ENCODE results near the gene SPAG4. TPM values are rescaled to one million over a fixed set of nuclear protein-coding genes. Genes with fewer than 3 reads are reported as not detected.

Gene SPAG4
- total RNA-seq, 1 donor from 2014 or later, result 1.2 TPM

GRCh38 chr20:35653893-35654292, 38.3 kb downstream of the SPAG4 start:
- no peak for DNase-seq (ENCODE audit: low read depth)

DNA sequence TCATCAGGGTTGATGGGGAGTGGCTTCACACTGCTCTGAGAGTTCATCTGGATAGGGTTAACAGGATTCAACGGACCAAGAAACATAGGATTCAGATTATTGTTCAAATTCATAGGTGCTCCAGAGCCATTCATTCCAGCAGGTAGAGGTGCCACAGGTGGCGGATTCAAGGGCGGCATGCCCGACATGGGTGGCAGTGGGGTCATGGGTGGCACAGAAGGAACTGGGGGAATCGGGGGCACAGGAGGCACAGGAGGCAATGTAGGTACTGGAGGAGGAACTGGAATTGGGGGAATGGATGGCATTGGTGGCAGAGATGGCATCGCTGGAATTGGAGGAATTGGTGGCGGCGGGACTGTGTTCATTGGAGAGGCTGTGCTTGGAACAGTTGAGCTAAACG, 38.8 kb downstream of the SPAG4 start:
- DNase-seq (ENCODE audit: low read depth), result no peak

DNA sequence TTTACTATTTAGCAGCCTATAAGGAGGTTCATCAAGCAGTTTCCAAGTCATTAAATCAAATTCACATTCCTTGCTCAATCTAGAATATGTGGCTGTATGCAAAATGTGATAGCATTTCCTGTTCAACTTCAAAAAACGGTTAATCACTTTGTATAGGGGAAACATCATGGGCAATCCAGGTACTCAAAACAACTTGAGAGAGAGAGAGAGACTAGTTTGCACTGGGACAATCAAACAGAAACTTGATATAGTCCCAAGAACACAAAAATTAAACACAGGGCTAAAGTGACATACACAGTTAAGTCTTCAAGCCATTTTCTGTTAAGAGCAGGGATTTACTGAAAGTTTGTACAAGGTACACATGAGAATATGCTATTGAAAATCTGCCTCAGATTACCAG, 41.6 kb downstream of the SPAG4 start:
- DNase-seq (ENCODE audit: low read depth), result no peak

DNA sequence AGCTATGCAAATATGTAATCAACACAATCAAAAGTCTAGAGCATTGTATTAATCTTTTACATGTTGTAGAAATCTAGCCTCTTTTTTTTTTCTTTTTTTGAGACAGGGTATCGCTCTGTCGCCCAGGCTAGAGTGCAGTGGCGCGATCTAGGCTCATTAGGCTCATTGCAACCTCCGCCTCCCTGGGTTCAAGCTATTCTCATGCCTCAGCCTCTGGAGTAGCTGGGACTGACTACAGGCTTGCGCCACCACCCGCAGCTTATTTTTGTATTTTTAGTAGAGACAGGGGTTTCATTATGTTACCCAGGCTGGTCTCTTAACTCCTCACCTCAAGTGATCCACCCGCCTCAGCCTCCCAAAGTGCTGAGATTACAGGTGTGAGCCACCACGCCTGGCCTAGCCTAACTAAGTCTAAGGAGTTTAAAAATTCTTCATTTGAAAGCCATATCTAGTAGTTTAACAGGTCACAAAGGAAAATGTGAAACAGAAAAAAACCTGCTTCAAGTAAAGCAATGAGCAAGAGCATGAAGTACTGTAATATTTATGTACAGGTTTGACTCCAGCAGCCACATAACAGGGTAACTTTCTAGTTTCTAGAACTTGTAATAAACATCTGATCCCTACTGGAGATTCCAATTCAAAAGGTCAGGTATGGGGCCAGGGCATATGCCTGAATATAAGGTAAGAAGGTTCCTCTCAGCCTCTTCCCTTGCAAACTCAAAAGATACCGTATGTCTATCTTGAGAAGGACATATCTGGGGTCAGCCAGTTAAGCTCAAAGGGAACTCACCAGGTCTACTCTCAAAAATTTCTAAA, 44.7 kb downstream of the SPAG4 start:
- no peak for DNase-seq (ENCODE audit: low read depth)

- no peak for DNase-seq (ENCODE audit: low read depth)
Observed at GRCh38 chr20:35661053-35661452, 45.4 kb downstream of the SPAG4 start.

- DNase-seq (ENCODE audit: low read depth), result no peak
Observed at GRCh38 chr20:35661908-35662307, 46.3 kb downstream of the SPAG4 start.

GRCh38 chr20:35662551-35662950, 46.9 kb downstream of the SPAG4 start:
- DNase-seq (ENCODE audit: low read depth), result no peak

GRCh38 chr20:35663516-35664465, 48.2 kb downstream of the SPAG4 start:
- peak; percentile 17 for DNase-seq (ENCODE audit: low read depth)

- peak; percentile 94 for DNase-seq (ENCODE audit: low read depth)
Observed at GRCh38 chr20:35664466-35665206, 49.0 kb downstream of the SPAG4 start, which contains the start of the genes CPNE1 and RBM12. TSS of gene CPNE1 (minus strand) at chr20:35664900. CDS start at chr20:35632923, 31,977 bp downstream. TSS of gene RBM12 (minus strand) at chr20:35664900. CDS start at chr20:35655322, 9,578 bp downstream.

DNA sequence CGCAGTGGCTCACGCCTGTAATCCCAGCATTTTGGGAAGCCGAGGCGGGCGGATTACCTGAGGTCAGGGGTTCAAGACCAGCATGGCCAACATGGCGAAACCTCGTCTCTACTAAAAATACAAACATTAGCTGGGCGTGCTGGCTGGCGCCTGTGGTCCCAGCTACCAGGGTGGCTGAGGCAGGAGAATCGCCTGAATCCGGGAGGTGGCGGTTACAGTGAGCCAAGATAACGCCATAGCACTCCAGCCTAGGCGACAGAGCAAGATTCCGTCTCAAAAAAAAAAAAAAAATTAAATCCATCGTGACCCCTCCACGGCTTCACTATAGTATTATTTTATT, 50.3 kb downstream of the SPAG4 start:
- no peak for DNase-seq (ENCODE audit: low read depth)

DNA sequence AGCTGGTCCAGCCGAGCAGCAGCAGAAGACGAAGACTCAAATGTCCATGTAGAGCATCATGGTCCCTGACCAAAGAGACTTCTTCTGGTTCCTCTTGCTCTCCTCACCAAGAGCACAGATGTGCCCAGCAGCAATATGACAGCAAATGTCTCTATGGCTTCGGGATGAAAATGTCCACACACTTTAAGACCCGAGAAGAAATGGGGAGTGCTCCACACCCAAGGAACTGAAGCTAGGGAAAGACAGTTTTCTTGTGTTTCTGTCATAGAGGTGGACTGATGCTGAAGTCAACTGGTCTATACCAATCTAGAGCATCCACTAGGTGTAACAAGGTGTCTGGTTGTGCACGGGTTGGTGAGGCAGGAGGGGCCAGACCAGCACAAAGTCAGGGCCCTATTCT, 53.6 kb downstream of the SPAG4 start:
- no peak for DNase-seq (ENCODE audit: low read depth)

DNA sequence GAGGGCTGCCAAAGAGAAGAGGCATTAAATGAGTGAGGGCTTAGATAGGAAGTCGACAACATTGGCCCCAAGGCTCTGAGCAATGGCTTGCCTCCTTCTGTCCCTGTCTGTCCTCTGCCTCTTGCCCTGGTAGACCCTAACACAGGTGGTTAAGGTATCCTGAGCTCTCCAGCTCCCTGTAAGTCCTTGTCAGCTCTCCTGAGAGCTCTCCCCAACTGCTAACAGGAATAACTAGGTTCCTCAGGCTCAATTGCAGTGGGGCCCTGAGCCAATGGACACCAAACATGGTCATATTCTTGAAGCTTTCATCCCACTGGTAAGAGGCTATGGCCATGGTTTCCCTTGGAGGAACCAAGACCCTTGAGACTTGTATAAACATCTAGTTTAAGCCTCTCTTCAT, 54.1 kb downstream of the SPAG4 start:
- no peak for DNase-seq (ENCODE audit: low read depth)

Other genes starting within 250 kb of the SPAG4 start
- 54.8 and 75.1 TPM in 2 replicates for gene UQCC1, start 203.9 kb upstream of the SPAG4 start, total RNA-seq
- gene GDF5, start 177.6 kb upstream of the SPAG4 start, total RNA-seq, result 2.9 and 4.0 TPM in 2 replicates
- 28.9 and 37.6 TPM in 2 replicates for gene CEP250, start 160.2 kb upstream of the SPAG4 start, total RNA-seq
- gene C20orf173, start 86.2 kb upstream of the SPAG4 start, total RNA-seq, result not detected in 2 replicates
- 169 and 210 TPM in 2 replicates for gene ERGIC3, start 73.8 kb upstream of the SPAG4 start, total RNA-seq
- 109 and 117 TPM in 2 replicates for gene CPNE1, start 49.1 kb downstream of the SPAG4 start, total RNA-seq
- gene RBM12, start 49.1 kb downstream of the SPAG4 start, total RNA-seq, result 32.7 and 33.3 TPM in 2 replicates
- gene NFS1, start 83.5 kb downstream of the SPAG4 start, total RNA-seq, result 34.3 and 37.1 TPM in 2 replicates
- 227 and 282 TPM in 2 replicates for gene ROMO1, start 83.6 kb downstream of the SPAG4 start, total RNA-seq
- gene RBM39, start 126.4 kb downstream of the SPAG4 start, total RNA-seq, result 218 and 242 TPM in 2 replicates
- gene PHF20, start 156.2 kb downstream of the SPAG4 start, total RNA-seq, result 27.1 and 28.5 TPM in 2 replicates

All from myocyte (in vitro differentiated cells).